OCI-LY3 (cell line): ENCODE data around the gene BCKDK.

Experiments used
- CTCF ChIP-seq: fragments of 200-600, 300-600 bp; sonication (generic); IDR thresholded peaks from 2 replicates; pipeline ENCODE4 v1.5.1; 2014; ENCODE audit warnings: antibody characterized with exemption, low read length, low read depth
- EZH2phosphoT487 ChIP-seq: fragments of 200-600 bp; shearing (Covaris generic); IDR thresholded peaks from 2 replicates; pipeline ENCODE4 v1.6.1; 2018; ENCODE audit warnings: antibody characterized with exemption, mixed run types, low read depth

- TF ChIP-seq CTCF (no peak), EZH2phosphoT487 (no peak)
Measured at GRCh38 chr16:31090540-31090939, 17.6 kb upstream of the BCKDK start.
